Fibroblast of lung (primary cell): ENCODE results near the gene PCDH9. TPM values are rescaled to one million over a fixed set of nuclear protein-coding genes. Genes with fewer than 3 reads are reported as not detected.

Experiments
- DNase-seq, 2 donors: peaks; one replicate each; pipeline versions ENCODE4 v3.0.0 to v3.0.0-alpha.2; 2010; ENCODE audit warnings: low read depth in 2 of 2
- H2AFZ ChIP-seq: 2 replicates; pipeline ENCODE4 v1.5.1; 2012; ENCODE audit warnings: low read length, control low read depth, inconsistent platforms
- H3K27ac ChIP-seq: 2 replicates; pipeline ENCODE4 v1.5.1; 2011; ENCODE audit warnings: low read length, control low read depth; ENCODE audit not compliant: insufficient read depth
- H3K27me3 ChIP-seq: 2 replicates; pipeline ENCODE4 v1.5.1; 2011; ENCODE audit warnings: mild to moderate bottlenecking, low read length; ENCODE audit not compliant: control insufficient read depth, insufficient read depth
- H3K36me3 ChIP-seq: 2 replicates; pipeline ENCODE4 v1.5.1; 2011; ENCODE audit warnings: low read length; ENCODE audit not compliant: control insufficient read depth, insufficient read depth
- H3K4me1 ChIP-seq: 2 replicates; pipeline ENCODE4 v1.5.1; 2011; ENCODE audit warnings: low read length; ENCODE audit not compliant: control insufficient read depth, insufficient read depth; ENCODE audit errors: extremely low read depth
- H3K4me2 ChIP-seq: 2 replicates; pipeline ENCODE4 v1.5.1; 2011; ENCODE audit warnings: low read length, control low read depth; ENCODE audit not compliant: insufficient read depth; ENCODE audit errors: extremely low read depth
- H3K4me3 ChIP-seq, 4 experiments: fragments of 200-600 bp in 1 of 4; sonication (generic) in 1 of 4; replicated peaks in 1 of 4; 2 replicates each; pipeline ENCODE4 v1.5.1; 2011 to 2016; ENCODE audit warnings: low read length in 4 of 4, low read depth in 3 of 4, mild to moderate bottlenecking in 3 of 4, control low read depth in 2 of 4, inconsistent platforms in 1 of 4, mixed read lengths in 1 of 4; ENCODE audit not compliant: insufficient read depth in 1 of 4; ENCODE audit errors: control extremely low read depth in 1 of 4
- H3K79me2 ChIP-seq: 2 replicates; pipeline ENCODE4 v1.5.1; 2012; ENCODE audit warnings: mild to moderate bottlenecking, low read length, inconsistent platforms; ENCODE audit not compliant: control insufficient read depth, insufficient read depth
- H3K9ac ChIP-seq: 2 replicates; pipeline ENCODE4 v1.5.1; 2011; ENCODE audit warnings: mild to moderate bottlenecking, low read length, control low read depth; ENCODE audit not compliant: insufficient read depth
- H3K9me3 ChIP-seq: 2 replicates; pipeline ENCODE4 v1.5.1; 2012; ENCODE audit warnings: low read depth, low read length; ENCODE audit not compliant: control insufficient read depth, insufficient read depth
- H4K20me1 ChIP-seq: 2 replicates; pipeline ENCODE4 v1.5.1; 2011; ENCODE audit warnings: low read length; ENCODE audit not compliant: control insufficient read depth, insufficient read depth; ENCODE audit errors: extremely low read depth
- CTCF ChIP-seq, 2 donors: IDR thresholded peaks in 1 of 2; conservative IDR thresholded peaks in 1 of 2; 1 replicate in 1 of 2; 2 replicates in 1 of 2; pipeline ENCODE4 v1.5.1; 2011 to 2012; ENCODE audit warnings: low read length in 2 of 2, control low read depth in 1 of 2, inconsistent platforms in 1 of 2, low read depth in 1 of 2, mild to moderate bottlenecking in 1 of 2
- EZH2 ChIP-seq: IDR thresholded peaks from 2 replicates; pipeline ENCODE4 v1.5.1; 2012; ENCODE audit warnings: low read length, control low read depth, mild to moderate bottlenecking; ENCODE audit errors: missing control alignments
- polyA plus RNA-seq, 2 donors: library from polyadenylated mRNA; depleted of rRNA in 1 of 2; stranded (reverse) in 1 of 2; unstranded in 1 of 2; fragments of >200 nt; gene quantifications; 2 replicates each; pipeline ENCODE4 v1.2.1, GENCODE V29; 2011 to 2012; ENCODE audit warnings: missing spikeins in 1 of 2
- total RNA-seq: library from RNA; depleted of rRNA; stranded (reverse); fragments of >200 nt; gene quantifications from 2 replicates; pipeline ENCODE4 v1.2.1, GENCODE V29; 2014

The PCDH9 gene
- total and polyA plus RNA-seq, 2 donors (not counting 1 experiment from before 2014, with no cell fraction given), result 0.50 to 0.67 TPM

GRCh38 chr13:67080351-67080750, 149.8 kb downstream of the PCDH9 start:
- Histone ChIP-seq H3K9ac (no peak overlapping the region), H3K36me3 (no peaks in the 10 kb centered on the region), H3K4me2 (no peak overlapping the region), H3K79me2 (no peaks in the 10 kb centered on the region), H4K20me1 (no peaks in the 10 kb centered on the region), H3K9me3 (no peaks in the 10 kb centered on the region), H3K4me1 (no peaks in the 10 kb centered on the region), H3K27ac (no peak overlapping the region), H3K27me3 (no peaks in the 10 kb centered on the region), H2AFZ (no peak overlapping the region), H3K4me3 (no peak overlapping the region)
- TF ChIP-seq EZH2 (no peak), CTCF (conservative IDR thresholded peaks at IDR 0.05 in 1 of 2, IDR thresholded peaks at IDR 0.05 in 1 of 2; ENCODE audit: low read depth in 1 of 2, low read length in 2 of 2) (no peak)
- DNase-seq, result no peak

- Histone ChIP-seq H3K79me2 (no peaks in the 10 kb centered on the region), H3K27me3 (no peaks in the 10 kb centered on the region), H3K9me3 (no peaks in the 10 kb centered on the region), H3K9ac (no peak overlapping the region), H3K27ac (no peak overlapping the region), H3K36me3 (no peaks in the 10 kb centered on the region), H3K4me2 (no peak overlapping the region), H4K20me1 (no peaks in the 10 kb centered on the region), H2AFZ (no peak overlapping the region), H3K4me3 (no peak overlapping the region), H3K4me1 (no peaks in the 10 kb centered on the region)
- no peak for DNase-seq
- TF ChIP-seq EZH2 (no peak), CTCF (conservative IDR thresholded peaks at IDR 0.05 in 1 of 2, IDR thresholded peaks at IDR 0.05 in 1 of 2; ENCODE audit: low read depth in 1 of 2, low read length in 2 of 2) (no peak)
Observed at GRCh38 chr13:67078062-67078461, 152.1 kb downstream of the PCDH9 start.

- Histone ChIP-seq H3K27me3 (no peaks in the 10 kb centered on the region), H2AFZ (no peak overlapping the region), H3K79me2 (no peaks in the 10 kb centered on the region), H3K4me3 (no peak overlapping the region), H3K36me3 (no peaks in the 10 kb centered on the region), H4K20me1 (no peaks in the 10 kb centered on the region), H3K9me3 (no peaks in the 10 kb centered on the region), H3K9ac (no peak overlapping the region), H3K4me1 (no peaks in the 10 kb centered on the region), H3K27ac (no peak overlapping the region), H3K4me2 (no peak overlapping the region)
- no peak for DNase-seq
- TF ChIP-seq CTCF (conservative IDR thresholded peaks at IDR 0.05 in 1 of 2, IDR thresholded peaks at IDR 0.05 in 1 of 2; ENCODE audit: low read depth in 1 of 2, low read length in 2 of 2), result no peak
- no peak for TF ChIP-seq EZH2
Observed at GRCh38 chr13:67077132-67077531, 153.0 kb downstream of the PCDH9 start.
